GM12878 (cell line): ENCODE results near the gene FZD8. TPM values are rescaled to one million over a fixed set of nuclear protein-coding genes. Genes with fewer than 3 reads are reported as not detected.

Experiments
- ATAC-seq: fragments of 200-7000 bp; cut with Tn5 transposase; 3 replicates; pipeline ENCODE4 v1.9.1; 2020; ENCODE audit warnings: mild to moderate bottlenecking, moderate library complexity
- BruUV-seq: library from RNA; stranded (reverse); fragments of 400-500 nt; replicated peaks from 2 replicates; lab custom pipeline; 2021; lab: Mats Ljungman, UMichigan
- CTCF ChIA-PET: fragments of 300-600 bp; sonication (Branson Sonifier 250); formaldehyde crosslinking; extraction: SDS; loops from one replicate; lab custom pipeline; 2021; ENCODE audit warnings: inconsistent platforms; lab: Yijun Ruan, JAX
- POLR2A ChIA-PET: fragments of 350-600 bp; formaldehyde crosslinking; extraction: SDS; loops from one replicate; lab custom pipeline; 2021; ENCODE audit warnings: inconsistent platforms; lab: Charles Lee
- RAD21 ChIA-PET: fragments of 300-600 bp; sonication (Branson Sonifier 250); formaldehyde crosslinking; loops from one replicate; lab custom pipeline; 2023; ENCODE audit warnings: antibody characterized with exemption; ENCODE audit not compliant: unreplicated experiment; lab: Charles Lee
- SMC1A ChIA-PET: fragments of 300-600 bp; sonication (Branson Sonifier 250); formaldehyde crosslinking; loops from one replicate; lab custom pipeline; 2023; ENCODE audit not compliant: unreplicated experiment, uncharacterized antibody; lab: Charles Lee
- DNase-seq: peaks from one replicate; pipeline ENCODE4 v3.0.0-alpha.2; 2011; ENCODE audit warnings: low read depth, low spot score
- FAIRE-seq: peaks from 3 replicates; lab custom pipeline; 2011; peaks lifted over from hg19 to GRCh38; lab: Jason Lieb, UNC
- H2AFZ ChIP-seq: 2 replicates; pipeline ENCODE4 v1.6.0; 2011; ENCODE audit warnings: low read depth, low read length, control low read depth; ENCODE audit not compliant: control insufficient read depth
- H3K27ac ChIP-seq: 2 replicates; pipeline ENCODE4 v1.5.1; 2011; ENCODE audit warnings: control low read depth; ENCODE audit not compliant: control insufficient read depth, insufficient read depth
- H3K27me3 ChIP-seq, 2 experiments: replicated peaks in 1 of 2; 2 replicates each; pipeline versions ENCODE4 v1.6.0 to v1.6.1; 2011; ENCODE audit warnings: low read length in 1 of 2; ENCODE audit not compliant: control insufficient read depth in 2 of 2, insufficient read depth in 2 of 2
- H3K36me3 ChIP-seq, 2 experiments: 2 replicates each; pipeline ENCODE4 v1.5.1; 2011; ENCODE audit warnings: low read length in 1 of 2; ENCODE audit not compliant: control insufficient read depth in 2 of 2, insufficient read depth in 2 of 2
- H3K4me1 ChIP-seq: 2 replicates; pipeline ENCODE4 v1.6.1; 2011; ENCODE audit warnings: mild to moderate bottlenecking, low read length, moderate library complexity, mixed read lengths; ENCODE audit not compliant: control insufficient read depth, insufficient read depth
- H3K4me2 ChIP-seq: 2 replicates; pipeline ENCODE4 v1.6.0; 2011; ENCODE audit warnings: control low read depth; ENCODE audit not compliant: control insufficient read depth, insufficient read depth
- H3K4me3 ChIP-seq: fragments of 200-600 bp; sonication (generic); 2 replicates; pipeline ENCODE4 v1.5.1; 2016
- H3K79me2 ChIP-seq: 2 replicates; pipeline ENCODE4 v1.6.0; 2011; ENCODE audit warnings: low read length; ENCODE audit not compliant: control insufficient read depth, insufficient read depth
- H3K9ac ChIP-seq: 2 replicates; pipeline ENCODE4 v1.8.0; 2011; ENCODE audit warnings: low read length, control low read depth, mixed read lengths; ENCODE audit not compliant: control insufficient read depth, insufficient read depth
- H3K9me3 ChIP-seq: replicated peaks from 3 replicates; pipeline ENCODE4 v1.5.1; 2011; ENCODE audit warnings: mild to moderate bottlenecking, low read length; ENCODE audit not compliant: control insufficient read depth, insufficient read depth
- H4K20me1 ChIP-seq: 2 replicates; pipeline ENCODE4 v1.6.0; 2011; ENCODE audit not compliant: control insufficient read depth, insufficient read depth
- ETV6 ChIP-seq, 2 experiments: fragments of 450-650 bp in 1 of 2; IDR thresholded peaks in 1 of 2; conservative IDR thresholded peaks in 1 of 2; 2 replicates each; pipeline ENCODE4 v1.6.1; 2014; ENCODE audit warnings: antibody characterized with exemption in 1 of 2, borderline replicate concordance in 1 of 2, low read depth in 1 of 2, mild to moderate bottlenecking in 1 of 2, moderate library complexity in 1 of 2
- FOXK2 ChIP-seq: fragments of 450-650 bp; IDR thresholded peaks from 2 replicates; pipeline ENCODE4 v1.6.1; 2017; ENCODE audit warnings: mild to moderate bottlenecking, moderate library complexity
- LARP7 ChIP-seq: fragments of 450-650 bp; IDR thresholded peaks from 2 replicates; pipeline ENCODE4 v1.6.1; 2017; ENCODE audit warnings: mild to moderate bottlenecking
- MEF2B ChIP-seq: fragments of 450-650 bp; IDR thresholded peaks from 2 replicates; pipeline ENCODE4 v1.6.1; 2018; ENCODE audit warnings: mild to moderate bottlenecking, moderate library complexity; ENCODE audit not compliant: partially characterized antibody, poor library complexity, severe bottlenecking
- MTA2 ChIP-seq: fragments of 450-650 bp; IDR thresholded peaks from 2 replicates; pipeline ENCODE4 v1.6.1; 2016; ENCODE audit warnings: low read depth, mild to moderate bottlenecking, moderate library complexity
- MYB ChIP-seq: fragments of 150-350 bp; IDR thresholded peaks from 2 replicates; pipeline ENCODE4 v1.6.1; 2014; ENCODE audit warnings: mild to moderate bottlenecking, low read depth, low read length, borderline replicate concordance
- RELB ChIP-seq: fragments of 450-650 bp; IDR thresholded peaks from 2 replicates; pipeline ENCODE4 v1.6.1; 2017; ENCODE audit warnings: low read depth, mild to moderate bottlenecking, moderate library complexity
- SRF ChIP-seq, 2 experiments: IDR thresholded peaks; 2 replicates each; pipeline ENCODE4 v1.6.1; 2011; ENCODE audit warnings: low read depth in 2 of 2, low read length in 2 of 2, mild to moderate bottlenecking in 1 of 2, moderate library complexity in 1 of 2
- ZNF384 ChIP-seq: IDR thresholded peaks from 2 replicates; pipeline ENCODE4 v1.6.1; 2012; ENCODE audit warnings: low read depth, mild to moderate bottlenecking, low read length, improper control_type of control experiment, borderline replicate concordance
- WGBS: methylation state at CpG from one replicate; pipeline ENCODE4 v1.1.6; 2016; ENCODE audit warnings: low lambda C conversion rate; ENCODE audit not compliant: insufficient replicate concordance, insufficient coverage; ENCODE audit errors: missing lambda C conversion rate; 5-methylcytosine and 5-hydroxymethylcytosine counted together
- in situ Hi-C: fragments of 300-500 bp; cut with MboI; formaldehyde crosslinking; loops from 9 replicates; pipeline ENCODE4 v1.14.3; 2018; ENCODE audit warnings: mixed read lengths
- intact Hi-C: fragments of 100-400 bp; cut with micrococcal nuclease; formaldehyde crosslinking; loops from one replicate; pipeline ENCODE4 v1.14.2; 2022; ENCODE audit not compliant: unreplicated experiment
- polyA plus RNA-seq, 11 experiments: library from polyadenylated mRNA; depleted of rRNA in 4 of 11; unstranded in 6 of 11; stranded (reverse) in 5 of 11; fragments of >200 nt; fragmentation: Nextera tagmentation in 4 of 11; fragmentation: Illumina TruSeq in 1 of 11; extraction: Ambion mirVana in 4 of 11; extraction: Trizol in 1 of 11; gene quantifications; 1 replicate in 1 of 11; 2 replicates in 10 of 11; pipeline versions ENCODE4 v1.2.1 to v1.2.3, GENCODE V29; 2011 to 2016; ENCODE audit warnings: inconsistent platforms in 2 of 11, missing spikeins in 2 of 11, low read depth in 1 of 11
- total RNA-seq, 4 experiments: library from RNA; depleted of rRNA in 3 of 4; stranded (reverse); fragments of >200 nt in 3 of 4; fragmentation: Illumina TruSeq in 1 of 4; extraction: Trizol in 1 of 4; gene quantifications; 2 replicates each; pipeline versions ENCODE4 v1.2.1 to v1.2.3, GENCODE V29; 2013 to 2021
- TF ChIP-seq, protein P1 (sequence below): fragments of 450-650 bp; IDR thresholded peaks from 2 replicates; pipeline ENCODE4 v1.6.1; 2016; ENCODE audit warnings: mild to moderate bottlenecking
- TF ChIP-seq, protein P2 (sequence below): IDR thresholded peaks from 2 replicates; pipeline ENCODE4 v1.6.1; 2012; ENCODE audit warnings: improper control_type of control experiment, low read depth, low read length; ENCODE audit not compliant: insufficient replicate concordance
- TF ChIP-seq, protein P3 (sequence below): fragments of 450-650 bp; IDR thresholded peaks from 2 replicates; pipeline ENCODE4 v1.6.1; 2017; ENCODE audit warnings: borderline replicate concordance

FZD8 gene
- total and polyA plus RNA-seq, 10 of the 15 experiments (the other 5 are each of a cell fraction or from before 2014, with no cell fraction given): 0.03 to 0.72 (median 0.10) TPM; not detected in 3

- Histone ChIP-seq H3K4me3 (no peak overlapping the region), H3K4me2 (peak overlapping the region; percentile 67; the same call in 1 of the 2 replicates), H3K4me1 (0 out of 2 replicates have a peak, but pooled peaks cover 3% of the 10 kb centered on the region), H3K79me2 (no peaks in the 10 kb centered on the region), H2AFZ (no peak overlapping the region), H3K9me3 (no peaks in the 10 kb centered on the region; the same call in 2 of the 3 replicates), H3K36me3 (no peaks in the 10 kb centered on the region), H3K27ac (no peak overlapping the region), H3K27me3 (peaks cover 0 to 13% of the 10 kb centered on the region in 2 experiments), H3K9ac (no peak overlapping the region), H4K20me1 (no peaks in the 10 kb centered on the region)
- in situ Hi-C loops: no loop called here
- 56% methylated on average over 38 of the region's 83 CpGs for WGBS
- FAIRE-seq (no peak), ATAC-seq (no peak), DNase-seq (no peak)
- RAD21 ChIA-PET: no interaction called here
- no TSS peak for BruUV-seq
- CTCF ChIA-PET: no interaction called here
- SMC1A ChIA-PET: no interaction called here
- POLR2A ChIA-PET: no interaction called here
- intact Hi-C loops: loop anchor here (10.0 kb wide), 1 partner anchor 1135 kb away; no protein-coding TSS in a partner anchor
- TF ChIP-seq MYB (no peak), MTA2 (no peak), LARP7 (no peak), SRF (IDR thresholded peaks at IDR 0.05; ENCODE audit: low read depth in 2 of 2, low read length in 2 of 2) (no peak), FOXK2 (no peak), ZNF384 (no peak), MEF2B (no peak), ETV6 (conservative IDR thresholded peaks at IDR 0.05 in 1 of 2, IDR thresholded peaks at IDR 0.05 in 1 of 2; ENCODE audit: borderline replicate concordance in 1 of 2, low read depth in 1 of 2) (no peak), RELB (no peak)
- TF ChIP-seq, protein P1, sequence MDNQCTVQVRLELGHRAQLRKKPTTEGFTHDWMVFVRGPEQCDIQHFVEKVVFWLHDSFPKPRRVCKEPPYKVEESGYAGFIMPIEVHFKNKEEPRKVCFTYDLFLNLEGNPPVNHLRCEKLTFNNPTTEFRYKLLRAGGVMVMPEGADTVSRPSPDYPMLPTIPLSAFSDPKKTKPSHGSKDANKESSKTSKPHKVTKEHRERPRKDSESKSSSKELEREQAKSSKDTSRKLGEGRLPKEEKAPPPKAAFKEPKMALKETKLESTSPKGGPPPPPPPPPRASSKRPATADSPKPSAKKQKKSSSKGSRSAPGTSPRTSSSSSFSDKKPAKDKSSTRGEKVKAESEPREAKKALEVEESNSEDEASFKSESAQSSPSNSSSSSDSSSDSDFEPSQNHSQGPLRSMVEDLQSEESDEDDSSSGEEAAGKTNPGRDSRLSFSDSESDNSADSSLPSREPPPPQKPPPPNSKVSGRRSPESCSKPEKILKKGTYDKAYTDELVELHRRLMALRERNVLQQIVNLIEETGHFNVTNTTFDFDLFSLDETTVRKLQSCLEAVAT: no peak
- TF ChIP-seq, protein P2, sequence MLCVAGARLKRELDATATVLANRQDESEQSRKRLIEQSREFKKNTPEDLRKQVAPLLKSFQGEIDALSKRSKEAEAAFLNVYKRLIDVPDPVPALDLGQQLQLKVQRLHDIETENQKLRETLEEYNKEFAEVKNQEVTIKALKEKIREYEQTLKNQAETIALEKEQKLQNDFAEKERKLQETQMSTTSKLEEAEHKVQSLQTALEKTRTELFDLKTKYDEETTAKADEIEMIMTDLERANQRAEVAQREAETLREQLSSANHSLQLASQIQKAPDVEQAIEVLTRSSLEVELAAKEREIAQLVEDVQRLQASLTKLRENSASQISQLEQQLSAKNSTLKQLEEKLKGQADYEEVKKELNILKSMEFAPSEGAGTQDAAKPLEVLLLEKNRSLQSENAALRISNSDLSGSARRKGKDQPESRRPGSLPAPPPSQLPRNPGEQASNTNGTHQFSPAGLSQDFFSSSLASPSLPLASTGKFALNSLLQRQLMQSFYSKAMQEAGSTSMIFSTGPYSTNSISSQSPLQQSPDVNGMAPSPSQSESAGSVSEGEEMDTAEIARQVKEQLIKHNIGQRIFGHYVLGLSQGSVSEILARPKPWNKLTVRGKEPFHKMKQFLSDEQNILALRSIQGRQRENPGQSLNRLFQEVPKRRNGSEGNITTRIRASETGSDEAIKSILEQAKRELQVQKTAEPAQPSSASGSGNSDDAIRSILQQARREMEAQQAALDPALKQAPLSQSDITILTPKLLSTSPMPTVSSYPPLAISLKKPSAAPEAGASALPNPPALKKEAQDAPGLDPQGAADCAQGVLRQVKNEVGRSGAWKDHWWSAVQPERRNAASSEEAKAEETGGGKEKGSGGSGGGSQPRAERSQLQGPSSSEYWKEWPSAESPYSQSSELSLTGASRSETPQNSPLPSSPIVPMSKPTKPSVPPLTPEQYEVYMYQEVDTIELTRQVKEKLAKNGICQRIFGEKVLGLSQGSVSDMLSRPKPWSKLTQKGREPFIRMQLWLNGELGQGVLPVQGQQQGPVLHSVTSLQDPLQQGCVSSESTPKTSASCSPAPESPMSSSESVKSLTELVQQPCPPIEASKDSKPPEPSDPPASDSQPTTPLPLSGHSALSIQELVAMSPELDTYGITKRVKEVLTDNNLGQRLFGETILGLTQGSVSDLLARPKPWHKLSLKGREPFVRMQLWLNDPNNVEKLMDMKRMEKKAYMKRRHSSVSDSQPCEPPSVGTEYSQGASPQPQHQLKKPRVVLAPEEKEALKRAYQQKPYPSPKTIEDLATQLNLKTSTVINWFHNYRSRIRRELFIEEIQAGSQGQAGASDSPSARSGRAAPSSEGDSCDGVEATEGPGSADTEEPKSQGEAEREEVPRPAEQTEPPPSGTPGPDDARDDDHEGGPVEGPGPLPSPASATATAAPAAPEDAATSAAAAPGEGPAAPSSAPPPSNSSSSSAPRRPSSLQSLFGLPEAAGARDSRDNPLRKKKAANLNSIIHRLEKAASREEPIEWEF: no peak
- TF ChIP-seq, protein P3, sequence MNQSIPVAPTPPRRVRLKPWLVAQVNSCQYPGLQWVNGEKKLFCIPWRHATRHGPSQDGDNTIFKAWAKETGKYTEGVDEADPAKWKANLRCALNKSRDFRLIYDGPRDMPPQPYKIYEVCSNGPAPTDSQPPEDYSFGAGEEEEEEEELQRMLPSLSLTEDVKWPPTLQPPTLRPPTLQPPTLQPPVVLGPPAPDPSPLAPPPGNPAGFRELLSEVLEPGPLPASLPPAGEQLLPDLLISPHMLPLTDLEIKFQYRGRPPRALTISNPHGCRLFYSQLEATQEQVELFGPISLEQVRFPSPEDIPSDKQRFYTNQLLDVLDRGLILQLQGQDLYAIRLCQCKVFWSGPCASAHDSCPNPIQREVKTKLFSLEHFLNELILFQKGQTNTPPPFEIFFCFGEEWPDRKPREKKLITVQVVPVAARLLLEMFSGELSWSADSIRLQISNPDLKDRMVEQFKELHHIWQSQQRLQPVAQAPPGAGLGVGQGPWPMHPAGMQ: no peak
These were observed 2.2 kb downstream of the FZD8 start for GRCh38 chr10:35639728-35640401.
